ENCODE results near the gene VPS37B.

DNA sequence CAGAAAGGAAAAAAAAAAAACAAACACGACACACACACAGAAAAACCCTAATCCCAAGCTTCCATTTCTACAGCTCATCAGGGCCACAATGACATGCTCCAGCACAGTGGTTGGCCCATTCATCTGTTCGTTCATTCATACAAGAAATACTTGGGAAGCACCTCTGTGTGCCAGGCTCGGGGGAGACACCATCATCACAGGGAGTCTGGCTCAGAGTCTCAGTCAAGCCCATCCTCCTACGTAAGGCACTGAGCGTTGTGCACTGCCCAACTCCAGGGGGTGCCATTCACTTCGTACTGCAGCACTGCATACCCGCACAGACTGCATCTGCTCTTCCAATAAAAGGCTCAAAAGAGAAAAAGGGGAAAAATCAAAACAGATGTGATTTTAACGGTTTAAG, 15.3 kb downstream of the VPS37B start:
- TF ChIP-seq, protein P1, sequence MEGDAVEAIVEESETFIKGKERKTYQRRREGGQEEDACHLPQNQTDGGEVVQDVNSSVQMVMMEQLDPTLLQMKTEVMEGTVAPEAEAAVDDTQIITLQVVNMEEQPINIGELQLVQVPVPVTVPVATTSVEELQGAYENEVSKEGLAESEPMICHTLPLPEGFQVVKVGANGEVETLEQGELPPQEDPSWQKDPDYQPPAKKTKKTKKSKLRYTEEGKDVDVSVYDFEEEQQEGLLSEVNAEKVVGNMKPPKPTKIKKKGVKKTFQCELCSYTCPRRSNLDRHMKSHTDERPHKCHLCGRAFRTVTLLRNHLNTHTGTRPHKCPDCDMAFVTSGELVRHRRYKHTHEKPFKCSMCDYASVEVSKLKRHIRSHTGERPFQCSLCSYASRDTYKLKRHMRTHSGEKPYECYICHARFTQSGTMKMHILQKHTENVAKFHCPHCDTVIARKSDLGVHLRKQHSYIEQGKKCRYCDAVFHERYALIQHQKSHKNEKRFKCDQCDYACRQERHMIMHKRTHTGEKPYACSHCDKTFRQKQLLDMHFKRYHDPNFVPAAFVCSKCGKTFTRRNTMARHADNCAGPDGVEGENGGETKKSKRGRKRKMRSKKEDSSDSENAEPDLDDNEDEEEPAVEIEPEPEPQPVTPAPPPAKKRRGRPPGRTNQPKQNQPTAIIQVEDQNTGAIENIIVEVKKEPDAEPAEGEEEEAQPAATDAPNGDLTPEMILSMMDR (IDR thresholded peaks at IDR 0.05; ENCODE audit: low read length), result 0 out of 2 replicates have a peak, but pooled peaks have one; percentile 4
- no peak for TF ChIP-seq EZH2 (optimal IDR thresholded peaks at IDR 0.05; ENCODE audit: low read depth, low read length)
